HG02852 (cell line): ENCODE results near the gene PLEKHA7.

ENCODE experiments used
- ATAC-seq: cut with Tn5 transposase; IDR thresholded peaks from one replicate; pipeline ENCODE4 v1.9.1; 2021; ENCODE audit warnings: mild to moderate bottlenecking, moderate library complexity; ENCODE audit not compliant: unreplicated experiment

The PLEKHA7 gene

GRCh38 chr11:16814410-16815046, 199.7 kb downstream of the PLEKHA7 start:
- ATAC-seq: no peak

- ATAC-seq: no peak
Measured at GRCh38 chr11:16813126-16813525, 201.1 kb downstream of the PLEKHA7 start.

GRCh38 chr11:16812274-16812673, 201.9 kb downstream of the PLEKHA7 start:
- ATAC-seq: no peak

- ATAC-seq: no peak
Measured at GRCh38 chr11:16811136-16812020, 202.8 kb downstream of the PLEKHA7 start.

- ATAC-seq: no peak
Measured at GRCh38 chr11:16809886-16810668, 204.1 kb downstream of the PLEKHA7 start.

- ATAC-seq: no peak
Measured at GRCh38 chr11:16807306-16807705, 206.9 kb downstream of the PLEKHA7 start.

GRCh38 chr11:16806791-16807190, 207.4 kb downstream of the PLEKHA7 start:
- no peak for ATAC-seq

- ATAC-seq: no peak
Measured at GRCh38 chr11:16805938-16806337, 208.3 kb downstream of the PLEKHA7 start.

GRCh38 chr11:16804104-16804947, 209.9 kb downstream of the PLEKHA7 start:
- no peak for ATAC-seq

- ATAC-seq: no peak
Measured at GRCh38 chr11:16801288-16801980, 212.8 kb downstream of the PLEKHA7 start.

- no peak for ATAC-seq
Measured at GRCh38 chr11:16800382-16800781, 213.8 kb downstream of the PLEKHA7 start.

- ATAC-seq: no peak
Measured at GRCh38 chr11:16799890-16800289, 214.3 kb downstream of the PLEKHA7 start.

- ATAC-seq: no peak
Measured at GRCh38 chr11:16799221-16799620, 215.0 kb downstream of the PLEKHA7 start.

GRCh38 chr11:16797776-16798175, 216.4 kb downstream of the PLEKHA7 start:
- ATAC-seq: no peak

GRCh38 chr11:16796311-16796710, 217.9 kb downstream of the PLEKHA7 start:
- no peak for ATAC-seq

- no peak for ATAC-seq
Measured at GRCh38 chr11:16795146-16795545, 219.1 kb downstream of the PLEKHA7 start.

GRCh38 chr11:16794047-16794818, 220.0 kb downstream of the PLEKHA7 start:
- no peak for ATAC-seq

- no peak for ATAC-seq
Measured at GRCh38 chr11:16793511-16793910, 220.7 kb downstream of the PLEKHA7 start.

- no peak for ATAC-seq
Measured at GRCh38 chr11:16793009-16793408, 221.2 kb downstream of the PLEKHA7 start.
